T-cell (primary cell): ENCODE measurements around the gene MAP2K5. TPM values are rescaled to one million over a fixed set of nuclear protein-coding genes. Genes with fewer than 3 reads are reported as not detected.
A peak's percentile ranks its signal among the peaks of the same experiment; 100 is the strongest.

Source experiments
- ATAC-seq, 4 experiments: fragments of 200-7000 bp in 3 of 4; fragments of 150-1000 bp in 1 of 4; cut with Tn5 transposase; replicated peaks in 1 of 4; 1 replicate in 3 of 4; 2 replicates in 1 of 4; pipeline ENCODE4 v1.10.0; 2021; ENCODE audit warnings: moderate library complexity in 3 of 4, mild to moderate bottlenecking in 2 of 4, moderate number of reproducible peaks in 1 of 4
- CTCF ChIA-PET, 2 donors: fragments of 300-600 bp; sonication (Branson Sonifier 250); formaldehyde crosslinking; loops; one replicate each; lab custom pipeline; 2022; ENCODE audit warnings: antibody characterized with exemption in 2 of 2; lab: Charles Lee
- POLR2A ChIA-PET, 2 donors: fragments of 300-600 bp; sonication (Branson Sonifier 250); formaldehyde crosslinking; loops; one replicate each; lab custom pipeline; 2022; ENCODE audit warnings: antibody characterized with exemption in 2 of 2; lab: Charles Lee
- DNase-seq, 35 experiments: peaks; one replicate each; pipeline versions ENCODE4 v3.0.0 to v3.0.0-alpha.2; 2013 to 2023
- H3K27ac ChIP-seq: one replicate; pipeline ENCODE4 v1.5.1; 2013; ENCODE audit warnings: low read length
- H3K27me3 ChIP-seq, 2 experiments: replicated peaks in 1 of 2; 1 replicate in 1 of 2; 2 replicates in 1 of 2; pipeline versions ENCODE4 v1.6.1 to v1.7.0; 2013; ENCODE audit warnings: low read length in 1 of 2, mixed read lengths in 1 of 2; ENCODE audit not compliant: control insufficient read depth in 2 of 2, insufficient read depth in 2 of 2; ENCODE audit errors: extremely low read depth in 1 of 2
- H3K36me3 ChIP-seq, 2 donors: 1 replicate in 1 of 2; 2 replicates in 1 of 2; pipeline versions ENCODE4 v1.6.1 to v1.7.0; 2013; ENCODE audit warnings: low read length in 1 of 2; ENCODE audit not compliant: control insufficient read depth in 2 of 2, insufficient read depth in 1 of 2; ENCODE audit errors: extremely low read depth in 1 of 2
- H3K4me1 ChIP-seq, 2 experiments: 1 replicate in 1 of 2; 2 replicates in 1 of 2; pipeline versions ENCODE4 v1.6.1 to v1.7.0; 2013; ENCODE audit warnings: low read length in 2 of 2, mixed read lengths in 1 of 2; ENCODE audit not compliant: insufficient read depth in 2 of 2, control insufficient read depth in 1 of 2; ENCODE audit errors: extremely low read depth in 1 of 2
- H3K4me3 ChIP-seq, 2 donors: 1 replicate in 1 of 2; 2 replicates in 1 of 2; pipeline versions ENCODE4 v1.5.1 to v1.7.0; 2013; ENCODE audit warnings: mild to moderate bottlenecking in 2 of 2, low read length in 1 of 2, moderate library complexity in 1 of 2; ENCODE audit not compliant: control insufficient read depth in 1 of 2; ENCODE audit errors: extremely low read depth in 1 of 2
- H3K9me3 ChIP-seq: 2 replicates; pipeline ENCODE4 v1.7.0; 2013
- H3K27ac Mint-ChIP-seq, 2 donors: one replicate each; pipeline ENCODE4 v1.8.0; 2020 to 2021; ENCODE audit warnings: mild to moderate bottlenecking in 2 of 2, mixed read lengths in 2 of 2
- H3K27me3 Mint-ChIP-seq, 2 donors: one replicate each; pipeline ENCODE4 v1.8.0; 2021 to 2022; ENCODE audit warnings: mixed read lengths in 2 of 2
- H3K36me3 Mint-ChIP-seq: one replicate; pipeline ENCODE4 v1.8.0; 2021; ENCODE audit warnings: mixed read lengths
- H3K4me1 Mint-ChIP-seq, 3 donors: one replicate each; pipeline ENCODE4 v1.8.0; 2020 to 2022; ENCODE audit warnings: mixed read lengths in 3 of 3, mild to moderate bottlenecking in 1 of 3
- H3K4me3 Mint-ChIP-seq, 3 donors: one replicate each; pipeline ENCODE4 v1.8.0; 2020 to 2022; ENCODE audit warnings: mild to moderate bottlenecking in 3 of 3, mixed read lengths in 3 of 3, moderate library complexity in 3 of 3
- H3K9me3 Mint-ChIP-seq, 3 donors: one replicate each; pipeline ENCODE4 v1.8.0; 2020 to 2022; ENCODE audit warnings: mixed read lengths in 3 of 3
- WGBS: methylation state at CpG from one replicate; pipeline ENCODE4 v1.1.5; 2013; ENCODE audit warnings: missing lambda C conversion rate; ENCODE audit not compliant: insufficient coverage; 5-methylcytosine and 5-hydroxymethylcytosine counted together
- total RNA-seq, 35 experiments: library from RNA in 6 of 35; stranded (reverse) in 6 of 35; fragments of 120-200 nt in 1 of 35; gene quantifications; one replicate each; pipeline versions ENCODE4 v1.2.1 to v1.2.4 and lab custom pipeline; 2013 to 2026

MAP2K5 gene
- total RNA-seq, 5 donors from 2014 or later (not counting 1 experiment from before 2014, with no cell fraction given), result 24.5 to 35.5 (median 28.5) TPM

DNA sequence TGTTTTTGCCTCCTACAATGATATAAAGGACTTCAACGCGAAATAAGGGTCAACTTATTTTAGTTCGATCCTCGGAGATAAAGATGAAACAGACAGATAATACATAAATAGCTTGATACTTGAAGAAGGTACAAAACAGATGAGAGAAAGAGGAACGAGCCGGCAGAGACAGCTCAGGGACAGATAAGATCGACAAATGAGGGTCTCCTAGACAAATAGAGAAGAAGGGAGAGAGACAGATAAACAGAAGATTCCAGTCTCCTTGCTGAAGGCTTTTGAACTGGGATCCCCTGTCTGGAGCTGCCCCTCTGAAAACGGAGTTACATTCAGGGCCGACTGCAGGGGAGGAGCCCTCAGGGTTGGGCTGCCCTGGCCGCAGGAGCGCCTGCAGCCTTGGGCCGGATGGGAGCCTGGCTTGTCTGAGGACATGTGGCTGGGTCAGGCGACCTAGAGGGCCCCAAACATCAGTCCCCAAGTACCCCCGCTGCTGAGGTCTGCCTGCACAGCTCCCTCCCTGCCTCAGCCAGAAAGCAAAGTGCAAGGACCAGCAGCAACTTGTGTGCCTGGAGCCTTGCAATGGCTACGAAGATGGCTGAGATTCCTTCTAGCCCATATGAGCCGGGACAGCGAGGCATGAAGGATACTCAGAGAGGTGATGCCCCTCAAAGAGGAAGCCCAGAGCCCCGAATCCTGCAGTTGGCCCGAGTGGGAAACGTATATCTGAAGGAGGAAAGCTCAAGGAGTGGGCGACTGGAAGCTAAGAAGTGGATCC is 281.9 kb downstream of the MAP2K5 start:
- Histone ChIP-seq H3K4me1 (peaks cover 7 to 82% of the 10 kb centered on the region in 2 experiments), H3K27me3 (peaks cover 11 to 92% of the 10 kb centered on the region in 2 experiments), H3K4me3 (peak overlapping the region in 1 of 2 donors; percentile 32), H3K9me3 (no peaks in the 10 kb centered on the region), H3K36me3 (no peaks in the 10 kb centered on the region), H3K27ac (no peak overlapping the region)
- ATAC-seq (no peak), DNase-seq (peak in 1 of 35 experiments; percentile 3)
- Mint-ChIP-seq H3K4me1 (peaks cover 56 to 64% (median 60%) of the 10 kb centered on the region in 3 donors), H3K27ac (peak overlapping the region in 1 of 2 donors; percentile 1), H3K36me3 (no peaks in the 10 kb centered on the region), H3K4me3 (peak overlapping the region; percentile 71 to 87 (median 76)), H3K9me3 (no peaks in the 10 kb centered on the region), H3K27me3 (peaks cover 58 to 78% of the 10 kb centered on the region in 2 donors)
- ChIA-PET POLR2A (no interaction called here), CTCF (interaction anchor here (0.7 to 0.8 kb wide), 2 partner anchors 9 to 273 kb away, joined by 3 read pairs; no protein-coding TSS in a partner anchor)
- 13% methylated on average over 16 of the region's 21 CpGs for WGBS

DNA sequence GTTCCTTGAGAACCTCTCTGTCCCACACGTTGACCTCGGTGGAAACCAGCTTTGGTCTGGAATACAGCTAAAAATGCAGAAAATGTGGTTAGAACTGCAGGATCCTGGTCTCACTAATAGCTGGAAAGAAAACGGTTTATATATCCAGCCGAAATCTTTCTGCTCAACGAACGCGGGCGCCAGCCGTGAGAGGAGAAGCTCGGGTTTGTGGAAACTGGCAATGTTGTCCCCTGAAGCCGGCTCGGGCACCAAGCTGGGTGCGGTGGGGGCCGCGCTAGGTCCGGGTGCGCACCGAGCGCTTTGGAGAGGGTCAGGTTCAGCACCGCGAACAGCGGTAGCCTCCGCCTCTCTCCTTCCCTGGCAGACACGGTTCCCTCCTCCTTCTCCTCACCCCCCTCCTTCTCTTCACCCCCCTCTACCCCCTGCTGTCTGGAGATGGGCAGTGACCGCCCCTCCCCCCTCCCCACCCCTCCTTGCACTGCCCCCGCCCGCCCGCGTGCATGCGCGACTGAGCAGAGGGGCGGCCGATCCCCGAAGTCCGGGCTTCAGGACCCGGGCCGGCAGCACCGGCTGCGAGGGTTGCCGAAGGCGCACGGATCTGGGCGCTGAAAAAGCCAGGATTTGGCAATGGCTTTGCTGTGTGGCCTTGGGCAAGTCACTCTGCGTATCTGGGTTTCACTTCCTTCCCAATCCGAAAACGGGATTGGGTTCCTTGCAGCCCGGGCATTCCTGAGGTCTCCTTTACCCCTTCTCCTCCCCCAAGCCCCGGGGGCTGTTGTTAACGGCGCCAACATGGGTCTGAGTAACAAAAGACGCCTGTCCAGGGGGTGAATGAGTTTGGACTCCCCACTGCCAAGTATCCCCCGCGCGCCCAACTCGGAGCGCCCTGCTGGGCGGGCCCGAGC is 282.7 kb downstream of the MAP2K5 start, which contains the start of gene SKOR1:
TSS of gene SKOR1 (plus strand) at position 534 of the 905 bp plus-strand sequence. CDS start at position 628, 94 bp downstream.
- Mint-ChIP-seq H3K27me3 (peaks cover 54 to 75% of the 10 kb centered on the region in 2 donors), H3K36me3 (no peaks in the 10 kb centered on the region), H3K9me3 (no peaks in the 10 kb centered on the region), H3K4me1 (peaks cover 53 to 66% (median 61%) of the 10 kb centered on the region in 3 donors), H3K27ac (peak within 1 kb of the TSS in 1 of 2 donors; percentile 49), H3K4me3 (peak within 1 kb of the TSS; percentile 29 to 87 (median 51))
- no peaks in the 10 kb centered on the region for H3K9me3 ChIP-seq
- ATAC-seq, result peak in 1 of 4 experiments; percentile 37
- DNase-seq, result peak in 2 of 35 experiments; percentile 29 to 35
- peak within 1 kb of the TSS in 1 of 2 donors; percentile 66 for H3K4me3 ChIP-seq
- 5% methylated on average over 50 of the region's 58 CpGs for WGBS
- H3K4me1 ChIP-seq, result peaks cover 7 to 83% of the 10 kb centered on the region in 2 experiments
- POLR2A ChIA-PET, result no interaction called here
- H3K27me3 ChIP-seq, result peaks cover 9 to 92% of the 10 kb centered on the region in 2 experiments
- H3K36me3 ChIP-seq, result no peaks in the 10 kb centered on the region
- CTCF ChIA-PET, result no interaction called here
- H3K27ac ChIP-seq, result no peak within 1 kb of the TSS

- Histone ChIP-seq H3K27ac (no peak overlapping the region), H3K27me3 (peaks cover 8 to 91% of the 10 kb centered on the region in 2 experiments), H3K4me3 (peak overlapping the region in 1 of 2 donors; percentile 66), H3K9me3 (no peaks in the 10 kb centered on the region), H3K4me1 (peaks cover 7 to 76% of the 10 kb centered on the region in 2 experiments), H3K36me3 (no peaks in the 10 kb centered on the region)
- Mint-ChIP-seq H3K36me3 (no peaks in the 10 kb centered on the region), H3K27ac (peak overlapping the region in 1 of 2 donors; percentile 49), H3K4me3 (peak overlapping the region; percentile 10 to 87 (median 29)), H3K27me3 (peaks cover 53 to 75% of the 10 kb centered on the region in 2 donors), H3K4me1 (peaks cover 49 to 64% (median 60%) of the 10 kb centered on the region in 3 donors), H3K9me3 (no peaks in the 10 kb centered on the region)
- DNase-seq, result peak in 1 of 35 experiments; percentile 20
- 18% methylated on average over 70 of the region's 77 CpGs for WGBS
- ChIA-PET CTCF (no interaction called here), POLR2A (no interaction called here)
- ATAC-seq, result no peak
These were observed 283.6 kb downstream of the MAP2K5 start for GRCh38 chr15:67825881-67826716.

DNA sequence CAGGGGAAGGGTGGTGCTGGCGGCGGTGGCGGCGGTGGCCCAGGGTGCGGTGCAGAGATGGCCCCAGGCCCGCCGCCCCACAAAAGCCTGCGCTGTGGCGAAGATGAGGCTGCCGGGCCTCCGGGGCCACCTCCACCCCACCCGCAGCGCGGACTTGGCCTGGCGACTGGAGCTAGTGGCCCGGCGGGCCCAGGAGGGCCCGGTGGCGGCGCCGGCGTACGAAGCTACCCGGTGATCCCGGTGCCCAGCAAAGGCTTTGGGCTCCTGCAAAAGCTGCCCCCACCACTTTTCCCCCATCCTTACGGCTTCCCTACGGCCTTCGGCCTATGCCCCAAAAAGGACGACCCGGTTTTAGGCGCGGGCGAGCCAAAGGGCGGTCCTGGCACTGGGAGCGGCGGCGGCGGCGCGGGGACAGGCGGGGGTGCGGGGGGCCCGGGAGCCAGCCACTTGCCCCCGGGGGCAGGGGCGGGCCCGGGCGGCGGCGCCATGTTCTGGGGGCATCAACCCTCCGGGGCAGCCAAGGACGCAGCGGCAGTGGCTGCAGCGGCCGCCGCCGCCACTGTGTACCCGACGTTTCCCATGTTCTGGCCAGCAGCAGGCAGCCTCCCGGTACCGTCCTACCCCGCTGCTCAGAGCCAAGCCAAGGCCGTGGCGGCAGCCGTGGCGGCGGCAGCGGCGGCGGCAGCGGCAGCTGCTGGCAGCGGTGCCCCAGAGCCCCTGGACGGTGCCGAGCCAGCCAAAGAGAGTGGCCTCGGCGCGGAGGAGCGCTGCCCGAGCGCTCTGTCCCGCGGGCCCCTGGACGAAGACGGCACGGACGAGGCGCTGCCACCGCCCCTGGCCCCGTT is 284.4 kb downstream of the MAP2K5 start:
- WGBS, result 14% methylated on average over 88 of the region's 88 CpGs
- peaks cover 50 to 73% of the 10 kb centered on the region in 2 donors for H3K27me3 Mint-ChIP-seq
- no peaks in the 10 kb centered on the region for H3K9me3 Mint-ChIP-seq
- no peaks in the 10 kb centered on the region for H3K36me3 Mint-ChIP-seq
- H3K27me3 ChIP-seq, result peaks cover 10 to 89% of the 10 kb centered on the region in 2 experiments
- H3K4me3 ChIP-seq, result no peak overlapping the region
- H3K27ac ChIP-seq, result no peak overlapping the region
- H3K36me3 ChIP-seq, result no peaks in the 10 kb centered on the region
- H3K4me1 ChIP-seq, result peaks cover 7 to 68% of the 10 kb centered on the region in 2 experiments
- H3K9me3 ChIP-seq, result no peaks in the 10 kb centered on the region
- ATAC-seq (no peak), DNase-seq (peak in 1 of 35 experiments; percentile 10)
- peak overlapping the region in 1 of 3 donors; percentile 87 for H3K4me3 Mint-ChIP-seq
- peaks cover 40 to 57% (median 52%) of the 10 kb centered on the region in 3 donors for H3K4me1 Mint-ChIP-seq
- no peak overlapping the region for H3K27ac Mint-ChIP-seq
- ChIA-PET POLR2A (no interaction called here), CTCF (no interaction called here)

DNA sequence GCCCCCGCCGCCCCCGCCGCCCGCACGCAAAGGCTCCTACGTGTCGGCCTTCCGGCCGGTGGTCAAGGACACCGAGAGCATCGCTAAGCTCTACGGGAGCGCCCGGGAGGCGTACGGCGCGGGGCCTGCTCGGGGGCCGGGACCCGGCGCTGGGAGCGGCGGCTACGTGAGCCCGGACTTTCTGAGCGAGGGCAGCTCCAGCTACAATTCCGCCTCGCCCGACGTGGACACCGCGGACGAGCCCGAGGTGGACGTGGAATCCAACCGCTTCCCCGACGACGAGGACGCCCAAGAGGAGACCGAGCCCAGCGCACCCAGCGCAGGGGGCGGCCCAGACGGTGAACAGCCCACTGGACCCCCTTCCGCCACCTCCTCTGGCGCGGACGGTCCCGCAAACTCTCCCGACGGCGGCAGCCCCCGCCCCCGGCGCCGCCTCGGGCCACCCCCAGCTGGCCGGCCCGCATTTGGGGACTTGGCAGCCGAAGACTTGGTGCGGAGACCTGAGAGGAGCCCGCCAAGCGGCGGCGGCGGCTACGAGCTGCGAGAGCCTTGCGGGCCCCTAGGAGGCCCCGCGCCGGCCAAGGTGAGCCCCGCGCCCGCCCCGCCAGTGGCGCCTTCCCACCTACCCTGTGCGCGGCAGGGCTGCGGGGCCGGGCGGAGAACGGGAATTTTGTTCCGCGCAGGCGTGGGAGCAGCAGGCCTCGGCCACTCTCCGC is 285.2 kb downstream of the MAP2K5 start:
- H3K4me1 ChIP-seq, result peaks cover 10 to 65% of the 10 kb centered on the region in 2 experiments
- WGBS, result 10% methylated on average over 91 of the region's 91 CpGs
- ChIA-PET POLR2A (no interaction called here), CTCF (no interaction called here)
- H3K4me3 Mint-ChIP-seq, result peak overlapping the region in 1 of 3 donors; percentile 75
- H3K27ac Mint-ChIP-seq, result no peak overlapping the region
- H3K27ac ChIP-seq, result no peak overlapping the region
- H3K4me3 ChIP-seq, result peak overlapping the region in 1 of 2 donors; percentile 25
- H3K9me3 ChIP-seq, result no peaks in the 10 kb centered on the region
- no peaks in the 10 kb centered on the region for H3K36me3 Mint-ChIP-seq
- ATAC-seq (peak in 1 of 4 experiments; percentile 27), DNase-seq (peak in 1 of 35 experiments; percentile 16)
- H3K27me3 Mint-ChIP-seq, result peaks cover 49 to 69% of the 10 kb centered on the region in 2 donors
- no peaks in the 10 kb centered on the region for H3K36me3 ChIP-seq
- peaks cover 33 to 50% (median 46%) of the 10 kb centered on the region in 3 donors for H3K4me1 Mint-ChIP-seq
- peaks cover 12 to 89% of the 10 kb centered on the region in 2 experiments for H3K27me3 ChIP-seq
- no peaks in the 10 kb centered on the region for H3K9me3 Mint-ChIP-seq
